Psoas muscle (tissue), 8 donors: ENCODE measurements around the gene HLA-E. TPM values are rescaled to one million over a fixed set of nuclear protein-coding genes. Genes with fewer than 3 reads are reported as not detected.
"Not testable (repeated sequence)": the region's sequence is repeated elsewhere in the genome, so short reads cannot be mapped to it uniquely, and the experiment has no call there.

Source experiments
- ATAC-seq, 4 donors: fragments of 200-7000 bp; cut with Tn5 transposase; one replicate each; pipeline ENCODE4 v1.9.1; 2020; ENCODE audit warnings: moderate library complexity in 3 of 4, mild to moderate bottlenecking in 2 of 4
- DNase-seq, 2 donors: peaks; one replicate each; pipeline ENCODE4 v3.0.0-alpha.2; 2020
- H3K27ac ChIP-seq: fragments of 200-600 bp; one replicate; pipeline ENCODE4 v1.8.0; 2022
- H3K27me3 ChIP-seq, 3 donors: fragments of 200-600 bp in 1 of 3; one replicate each; pipeline versions ENCODE4 v1.6.1 to v1.8.0; 2013 to 2022; ENCODE audit warnings: low read length in 2 of 3, mild to moderate bottlenecking in 2 of 3, moderate library complexity in 1 of 3; ENCODE audit not compliant: insufficient read depth in 3 of 3
- H3K36me3 ChIP-seq, 2 donors: fragments of 200-600 bp in 1 of 2; one replicate each; pipeline versions ENCODE4 v1.6.1 to v1.8.0; 2013 to 2022; ENCODE audit warnings: low read depth in 1 of 2, mild to moderate bottlenecking in 1 of 2, moderate library complexity in 1 of 2; ENCODE audit not compliant: insufficient read depth in 1 of 2
- H3K4me1 ChIP-seq: fragments of 200-600 bp; one replicate; pipeline ENCODE4 v1.8.0; 2022
- H3K4me3 ChIP-seq: fragments of 200-600 bp; one replicate; pipeline ENCODE4 v1.8.0; 2022; ENCODE audit warnings: mild to moderate bottlenecking
- H3K9me3 ChIP-seq: fragments of 200-600 bp; one replicate; pipeline ENCODE4 v1.8.0; 2022
- CTCF ChIP-seq: fragments of 200-600 bp; IDR thresholded peaks from one replicate; pipeline ENCODE4 v1.8.0; 2022; ENCODE audit warnings: antibody characterized with exemption
- WGBS, 3 donors: extraction: QIAGEN DNeasy Blood & Tissue Kit; methylation state at CpG; one replicate each; pipeline versions ENCODE4 v1.1.6 to v1.1.7; 2013; 5-methylcytosine and 5-hydroxymethylcytosine counted together
- intact Hi-C, 2 donors: fragments of 100-400 bp; cut with DNase I; formaldehyde crosslinking; loops; one replicate each; pipeline versions ENCODE4 v1.11.0 to v1.14.2; 2022
- polyA plus RNA-seq, 3 donors: library from polyadenylated mRNA; stranded (reverse); fragments of 200-250 nt; gene quantifications; one replicate each; pipeline ENCODE4 v1.2.3, GENCODE V29; 2013
- total RNA-seq, 4 donors: library from RNA; stranded (reverse); fragmentation: NEBNext Ultra II Directional in 2 of 4; extraction: Animal tissue kit (Norgen Biotek cat#: 25700) in 2 of 4; gene quantifications; one replicate each; pipeline versions ENCODE4 v1.2.1 to v1.2.4, GENCODE V29; 2021 to 2023
- donor health status: healthy with polysubstance abuse.
- donor health status: DM: no; HTN: no; CAD: no; lungs with moderate emphysema.
- donor health status: Bipolar disorder and iron deficiency.
- donor health status: healthy.
- donor health status: DM: yes; HTN: yes; CAD: no.
- donor health status: DM: no; HTN: no; CAD: no.
- donor health status: DM: no; HTN: no; CAD: no.
- donor health status: DM: yes; HTN: yes; CAD: no.

The HLA-E gene
- total and polyA plus RNA-seq, 7 donors, result 75.2 to 168 (median 97.8) TPM

DNA sequence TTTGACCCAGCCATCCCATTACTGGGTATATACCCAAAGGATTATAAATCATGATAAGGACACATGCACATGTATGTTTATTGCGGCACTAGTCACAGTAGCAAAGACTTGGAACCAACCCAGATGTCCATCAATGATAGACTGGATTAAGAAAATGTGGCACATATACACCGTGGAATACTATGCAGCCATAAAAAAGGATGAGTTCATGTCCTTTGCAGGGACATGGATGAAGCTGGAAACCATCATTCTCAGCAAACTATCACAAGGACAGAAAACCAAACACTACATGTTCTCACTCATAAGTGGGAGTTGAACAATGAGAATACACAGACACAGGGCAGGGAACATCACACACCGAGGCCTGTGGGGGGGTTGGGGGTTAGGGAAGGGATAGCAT lies 37.1 kb downstream of the HLA-E start:
- ATAC-seq, H3K27me3 ChIP-seq, H3K4me3 ChIP-seq, H3K36me3 ChIP-seq, intact Hi-C loops, DNase-seq, H3K4me1 ChIP-seq, H3K27ac ChIP-seq, H3K9me3 ChIP-seq: not testable (repeated sequence)
- WGBS, 3 donors, result 92 to 97% (median 93%) methylated on average over 3 of the region's 3 CpGs

DNA sequence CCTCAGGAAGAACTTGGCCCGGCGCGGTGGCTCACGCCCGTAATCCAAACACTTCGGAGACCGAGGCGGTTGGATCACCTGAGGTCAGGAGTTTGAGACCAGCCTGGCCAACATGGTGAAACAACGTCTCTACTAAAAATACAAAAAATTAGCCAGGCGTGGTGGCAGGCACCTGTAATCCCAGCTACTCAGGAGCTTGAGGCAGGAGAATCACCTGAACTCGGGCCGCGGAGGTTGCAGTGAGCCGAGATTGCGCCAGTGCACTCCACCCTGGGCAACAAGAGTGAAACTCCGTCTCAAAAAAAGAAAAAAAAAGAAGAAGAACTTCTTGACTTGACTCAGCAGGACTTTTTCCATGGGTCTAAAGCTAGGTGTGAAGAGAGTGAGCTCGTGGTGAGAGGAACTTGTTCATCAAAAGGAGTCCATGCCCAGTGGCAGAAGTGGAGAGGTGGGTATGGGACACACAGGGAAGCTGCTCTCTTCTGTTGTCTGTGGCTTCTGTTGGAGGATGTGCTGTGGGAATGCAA lies 40.1 kb downstream of the HLA-E start:
- H3K36me3 ChIP-seq, H3K9me3 ChIP-seq, ATAC-seq, H3K27me3 ChIP-seq, H3K4me3 ChIP-seq, H3K27ac ChIP-seq, DNase-seq, intact Hi-C loops, H3K4me1 ChIP-seq: not testable (repeated sequence)
- WGBS, 3 donors, result 90 to 93% (median 92%) methylated on average over 17 of the region's 17 CpGs

DNA sequence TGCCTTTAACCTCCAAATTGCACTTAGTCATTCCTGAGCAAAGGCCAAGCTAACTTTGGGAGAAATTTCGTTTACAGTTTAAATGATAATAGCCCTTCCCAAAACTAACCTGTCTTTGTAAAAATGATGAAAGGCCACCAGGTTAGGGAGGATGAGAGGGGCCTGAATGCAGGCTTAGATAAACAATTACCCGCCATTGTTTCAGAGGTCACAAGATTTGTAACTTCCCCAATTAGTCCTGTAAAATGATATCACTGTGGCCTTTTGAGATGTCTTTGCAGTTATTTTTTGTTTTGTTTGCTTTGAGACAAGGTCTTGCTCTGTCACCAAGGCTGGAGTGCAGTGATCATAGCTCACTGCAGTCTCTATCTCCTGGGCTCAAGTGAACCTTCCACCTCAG lies 40.7 kb downstream of the HLA-E start:
- intact Hi-C loops, result loop anchor here in 1 of 2 donors (5.0 kb wide), 1 partner anchor 38 kb away; no protein-coding TSS in a partner anchor
- Histone ChIP-seq H3K4me3 (no peak overlapping the region), H3K27ac (no peak overlapping the region), H3K9me3 (no peaks in the 10 kb centered on the region), H3K36me3 (no peaks in the 10 kb centered on the region), H3K27me3 (no peaks in the 10 kb centered on the region), H3K4me1 (no peaks in the 10 kb centered on the region)
- no peak for DNase-seq
- no peak for ATAC-seq
- WGBS, 3 donors, result 62 to 71% (median 69%) methylated on average over 2 of the region's 2 CpGs
- TF ChIP-seq CTCF, result no peak

DNA sequence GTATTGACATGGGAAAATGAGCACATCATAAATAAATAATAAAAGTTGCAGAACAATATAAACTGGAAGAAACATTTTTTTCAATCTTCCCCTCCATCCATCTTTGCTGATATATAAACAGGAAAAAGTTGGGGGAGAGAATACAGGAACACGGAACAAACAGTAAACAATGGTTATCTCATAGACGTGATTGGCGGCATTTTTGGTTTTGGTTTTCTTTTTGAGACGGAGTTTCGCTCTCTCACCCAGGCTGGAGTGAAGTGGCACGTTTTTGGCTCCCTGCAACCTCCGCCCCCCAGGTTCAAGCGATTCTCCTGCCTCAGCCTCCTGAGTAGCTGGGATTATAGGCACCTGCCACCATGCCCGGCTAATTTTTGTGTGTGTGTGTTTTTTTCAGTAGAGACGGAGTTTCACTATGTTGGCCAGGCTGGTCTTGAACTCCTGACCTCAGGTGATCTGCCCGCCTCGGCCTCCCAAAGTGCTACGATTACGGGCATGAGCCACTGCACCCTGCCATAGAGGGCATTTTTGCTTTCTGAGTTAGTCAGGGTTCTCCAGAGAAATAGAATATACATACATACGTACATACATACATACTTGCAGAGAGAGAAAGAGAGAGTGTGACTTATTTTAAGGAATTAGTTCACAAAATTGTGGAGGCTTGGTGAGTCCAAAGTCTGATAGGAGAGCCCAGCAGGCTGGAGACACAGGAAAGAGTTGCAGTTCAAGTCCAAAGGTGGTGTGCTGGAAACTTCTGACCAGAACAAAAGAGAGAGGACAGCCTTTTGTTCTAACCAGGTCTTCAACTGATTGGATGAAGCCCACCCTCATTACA lies 44.4 kb downstream of the HLA-E start:
- Histone ChIP-seq H3K27me3 (no peaks in the 10 kb centered on the region), H3K27ac (no peak overlapping the region), H3K36me3 (no peaks in the 10 kb centered on the region), H3K9me3 (no peaks in the 10 kb centered on the region), H3K4me1 (no peaks in the 10 kb centered on the region), H3K4me3 (no peak overlapping the region)
- DNase-seq (no peak), ATAC-seq (no peak)
- intact Hi-C loops, result loop anchor here in 1 of 2 donors (5.0 kb wide), 1 partner anchor 41 kb away; no protein-coding TSS in a partner anchor
- no peak for TF ChIP-seq CTCF
- 71 to 77% (median 73%) methylated on average over 15 of the region's 15 CpGs for WGBS, 3 donors

DNA sequence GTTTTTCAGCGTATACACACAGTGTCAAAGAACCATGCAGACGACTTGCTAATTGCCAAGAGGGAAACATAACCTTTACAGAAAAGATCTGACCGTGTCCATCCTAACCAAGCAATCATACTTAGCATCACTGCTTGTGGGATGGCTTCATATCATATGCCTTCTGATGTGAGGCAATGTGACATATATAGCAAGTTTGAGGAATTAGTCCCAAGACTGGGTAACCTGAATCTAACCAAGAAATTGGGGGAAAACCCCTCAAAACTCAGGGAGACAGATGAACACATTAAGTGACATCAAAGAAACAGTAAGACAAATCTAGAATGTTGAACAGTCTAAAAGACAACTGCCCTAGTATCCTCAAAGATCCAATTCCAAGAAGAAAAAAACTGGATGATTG lies 48.6 kb downstream of the HLA-E start:
- Histone ChIP-seq H3K27ac (no peak overlapping the region), H3K9me3 (no peaks in the 10 kb centered on the region), H3K27me3 (no peaks in the 10 kb centered on the region), H3K4me1 (peaks cover 3% of the 10 kb centered on the region), H3K36me3 (no peaks in the 10 kb centered on the region), H3K4me3 (no peak overlapping the region)
- no peak for ATAC-seq
- no peak for DNase-seq
- TF ChIP-seq CTCF, result no peak
- intact Hi-C loops, result no loop called here
- WGBS, 3 donors, result 74 to 85% (median 77%) methylated on average over 3 of the region's 3 CpGs
